RWPE2 (cell line): ENCODE measurements around the gene TCN2.
A peak's percentile ranks its signal among the peaks of the same experiment; 100 is the strongest.
"Not testable (repeated sequence)": the region's sequence is repeated elsewhere in the genome, so short reads cannot be mapped to it uniquely, and the experiment has no call there.

Source experiments
- ATAC-seq: fragments of 200-7000 bp; cut with Tn5 transposase; 3 replicates; pipeline ENCODE4 v1.9.1; 2021; ENCODE audit warnings: low read depth
- DNase-seq: peaks from one replicate; pipeline ENCODE4 v3.0.0-alpha.2; 2020; ENCODE audit warnings: low spot score
- H3K27ac ChIP-seq: fragments of 450-650 bp; 2 replicates; pipeline ENCODE4 v1.5.1; 2017; ENCODE audit warnings: mild to moderate bottlenecking; ENCODE audit not compliant: poor library complexity, severe bottlenecking
- H3K27me3 ChIP-seq: fragments of 250-450 bp; sonication (Bioruptor Pico); 2 replicates; pipeline ENCODE4 v1.5.1; 2021; ENCODE audit warnings: mild to moderate bottlenecking, moderate library complexity; ENCODE audit not compliant: insufficient read depth, poor library complexity, severe bottlenecking
- H3K36me3 ChIP-seq: fragments of 250-450 bp; sonication (Bioruptor Pico); 2 replicates; pipeline ENCODE4 v1.5.1; 2020; ENCODE audit warnings: low read depth, mild to moderate bottlenecking, moderate library complexity
- H3K4me1 ChIP-seq: fragments of 250-450 bp; sonication (Bioruptor Pico); 2 replicates; pipeline ENCODE4 v1.5.1; 2021; ENCODE audit warnings: mild to moderate bottlenecking, moderate library complexity; ENCODE audit not compliant: insufficient read depth, poor library complexity, severe bottlenecking
- H3K4me3 ChIP-seq: fragments of 250-450 bp; sonication (Bioruptor Pico); 2 replicates; pipeline ENCODE4 v1.5.1; 2021; ENCODE audit warnings: mild to moderate bottlenecking, moderate library complexity; ENCODE audit not compliant: severe bottlenecking
- H3K9me3 ChIP-seq: fragments of 250-450 bp; sonication (Bioruptor Pico); 2 replicates; pipeline ENCODE4 v1.5.1; 2021; ENCODE audit warnings: mild to moderate bottlenecking, moderate library complexity; ENCODE audit not compliant: severe bottlenecking
- TF ChIP-seq, protein P1 (sequence below): fragments of 450-650 bp; IDR thresholded peaks from one replicate; pipeline ENCODE4 v1.5.1; 2017; ENCODE audit warnings: mild to moderate bottlenecking, moderate library complexity; ENCODE audit not compliant: poor library complexity, severe bottlenecking

TCN2 gene

DNA sequence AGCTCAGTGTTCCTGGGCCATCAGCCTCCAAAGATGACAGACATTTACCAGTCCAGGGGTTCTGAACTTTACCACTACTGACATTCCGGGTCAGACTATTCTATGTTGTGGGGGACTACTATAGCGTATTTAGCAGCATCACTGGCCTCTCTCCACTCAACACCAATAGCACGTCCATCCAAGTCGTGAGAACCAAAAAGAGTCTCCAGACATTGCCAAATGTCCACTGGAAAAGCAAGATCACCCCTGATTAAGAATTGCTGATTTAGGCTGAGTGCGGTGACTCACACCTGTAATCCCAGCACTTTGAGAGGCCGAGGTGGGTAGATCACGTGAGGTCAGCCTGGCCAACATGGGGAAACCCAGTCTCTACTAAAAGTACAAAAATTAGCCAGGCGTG is 20.6 kb upstream of the TCN2 start:
- Histone ChIP-seq H3K27me3 (no peaks in the 10 kb centered on the region), H3K4me1 (peaks cover 7% of the 10 kb centered on the region), H3K36me3 (peaks cover 84% of the 10 kb centered on the region), H3K4me3 (no peak overlapping the region), H3K9me3 (no peaks in the 10 kb centered on the region), H3K27ac (no peak overlapping the region)
- TF ChIP-seq, protein P1, sequence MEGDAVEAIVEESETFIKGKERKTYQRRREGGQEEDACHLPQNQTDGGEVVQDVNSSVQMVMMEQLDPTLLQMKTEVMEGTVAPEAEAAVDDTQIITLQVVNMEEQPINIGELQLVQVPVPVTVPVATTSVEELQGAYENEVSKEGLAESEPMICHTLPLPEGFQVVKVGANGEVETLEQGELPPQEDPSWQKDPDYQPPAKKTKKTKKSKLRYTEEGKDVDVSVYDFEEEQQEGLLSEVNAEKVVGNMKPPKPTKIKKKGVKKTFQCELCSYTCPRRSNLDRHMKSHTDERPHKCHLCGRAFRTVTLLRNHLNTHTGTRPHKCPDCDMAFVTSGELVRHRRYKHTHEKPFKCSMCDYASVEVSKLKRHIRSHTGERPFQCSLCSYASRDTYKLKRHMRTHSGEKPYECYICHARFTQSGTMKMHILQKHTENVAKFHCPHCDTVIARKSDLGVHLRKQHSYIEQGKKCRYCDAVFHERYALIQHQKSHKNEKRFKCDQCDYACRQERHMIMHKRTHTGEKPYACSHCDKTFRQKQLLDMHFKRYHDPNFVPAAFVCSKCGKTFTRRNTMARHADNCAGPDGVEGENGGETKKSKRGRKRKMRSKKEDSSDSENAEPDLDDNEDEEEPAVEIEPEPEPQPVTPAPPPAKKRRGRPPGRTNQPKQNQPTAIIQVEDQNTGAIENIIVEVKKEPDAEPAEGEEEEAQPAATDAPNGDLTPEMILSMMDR = no peak
- no peak for DNase-seq
- no peak for ATAC-seq

GRCh38 chr22:30591191-30591587 is 15.8 kb upstream of the TCN2 start:
- H3K4me1 ChIP-seq = peaks cover 10% of the 10 kb centered on the region
- no peaks in the 10 kb centered on the region for H3K27me3 ChIP-seq
- no peak for DNase-seq
- peak overlapping the region; percentile 44 for H3K27ac ChIP-seq
- peaks cover 42% of the 10 kb centered on the region for H3K36me3 ChIP-seq
- H3K9me3 ChIP-seq = no peaks in the 10 kb centered on the region
- no peak for ATAC-seq
- peak overlapping the region; percentile 53 for H3K4me3 ChIP-seq
- TF ChIP-seq, protein P1 = no peak

DNA sequence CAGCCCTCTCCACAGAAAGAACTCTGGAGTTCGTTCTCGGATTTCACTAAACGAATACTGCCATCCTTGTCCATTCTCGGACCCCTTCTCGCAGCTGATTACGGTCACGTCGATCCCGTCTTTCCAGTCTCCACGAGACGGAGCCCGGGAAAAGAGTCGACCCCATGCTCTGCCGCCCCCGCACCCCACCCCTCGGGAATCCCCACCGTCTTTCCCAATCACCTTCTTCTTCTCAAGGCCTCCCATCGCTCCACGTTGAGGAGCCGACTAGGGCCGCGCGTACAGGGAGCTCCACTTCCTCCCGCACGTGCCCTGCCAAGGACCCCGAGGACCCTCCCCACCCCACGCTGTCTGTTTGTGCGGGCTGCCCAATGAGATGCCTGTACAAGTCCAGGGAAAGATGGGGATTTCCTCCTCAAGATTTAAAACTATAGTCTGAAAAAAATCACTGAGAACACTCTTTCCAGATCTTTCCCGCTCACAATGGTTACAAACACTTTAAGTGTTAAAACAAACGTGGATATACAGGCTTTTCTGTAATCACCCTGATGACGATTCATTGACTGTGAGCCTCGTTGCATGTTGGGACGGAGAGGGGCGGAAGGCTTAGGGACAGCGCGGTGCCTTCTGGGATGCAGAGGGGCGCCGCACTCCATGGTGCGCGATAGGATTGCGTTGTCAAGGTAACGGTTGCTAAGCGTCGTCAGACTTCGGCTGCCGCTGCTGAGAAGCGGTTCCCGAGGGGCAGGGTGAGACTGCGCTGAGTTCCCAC is 15.2 kb upstream of the TCN2 start, which contains the start of gene PES1:
PES1 (minus strand) TSS at position 323 of the 772 bp plus-strand sequence; CDS start at position 246, 77 bp downstream.
- Histone ChIP-seq H3K4me3 (peak within 1 kb of the TSS; percentile 53), H3K9me3 (no peaks in the 10 kb centered on the region), H3K36me3 (peaks cover 37% of the 10 kb centered on the region), H3K4me1 (peaks cover 10% of the 10 kb centered on the region), H3K27me3 (no peaks in the 10 kb centered on the region), H3K27ac (peak within 1 kb of the TSS; percentile 44)
- ATAC-seq = peak; percentile 99
- TF ChIP-seq, protein P1 = no peak
- peak; percentile 95 for DNase-seq

- DNase-seq, H3K9me3 ChIP-seq, ATAC-seq, H3K27me3 ChIP-seq: not testable (repeated sequence)
- Histone ChIP-seq H3K27ac (peak overlapping the region; percentile 44), H3K4me1 (peaks cover 10% of the 10 kb centered on the region), H3K4me3 (peak overlapping the region; percentile 53), H3K36me3 (peaks cover 31% of the 10 kb centered on the region)
Observed at GRCh38 chr22:30592360-30592713, 14.6 kb upstream of the TCN2 start.

DNA sequence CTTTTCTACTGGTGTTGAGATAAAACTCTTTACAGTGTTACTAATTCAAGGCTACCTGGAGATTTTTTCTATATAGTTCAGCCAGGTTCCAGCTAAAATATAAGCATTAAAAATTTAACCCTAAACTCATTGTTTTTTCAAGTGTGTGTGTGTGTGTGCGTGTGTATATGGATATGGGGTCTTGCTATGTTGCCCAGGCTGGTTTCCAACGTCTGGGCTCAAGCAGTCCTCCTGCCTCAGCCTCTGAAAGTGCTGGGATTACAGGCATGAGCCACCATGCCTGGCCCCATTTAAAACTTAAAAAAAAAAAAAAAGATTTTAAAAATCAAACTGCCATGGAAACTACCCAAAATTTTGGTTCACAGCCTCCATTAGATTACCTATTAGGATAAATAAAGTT is 10.8 kb upstream of the TCN2 start:
- ATAC-seq = no peak
- Histone ChIP-seq H3K27ac (no peak overlapping the region), H3K27me3 (no peaks in the 10 kb centered on the region), H3K9me3 (no peaks in the 10 kb centered on the region), H3K36me3 (no peaks in the 10 kb centered on the region), H3K4me3 (no peak overlapping the region), H3K4me1 (peaks cover 3% of the 10 kb centered on the region)
- TF ChIP-seq, protein P1 = no peak
- DNase-seq = no peak
